Upper lobe of left lung (tissue), 6 donors: ENCODE measurements around the gene APIP. TPM values are rescaled to one million over a fixed set of nuclear protein-coding genes. Genes with fewer than 3 reads are reported as not detected.
A peak's percentile ranks its signal among the peaks of the same experiment; 100 is the strongest.
"Not testable (repeated sequence)": the region's sequence is repeated elsewhere in the genome, so short reads cannot be mapped to it uniquely, and the experiment has no call there.

Experiments
- ATAC-seq, 2 donors: fragments of 200-7000 bp; cut with Tn5 transposase; one replicate each; pipeline ENCODE4 v1.9.1; 2022; ENCODE audit warnings: mild to moderate bottlenecking in 2 of 2, moderate library complexity in 2 of 2; ENCODE audit not compliant: low FRiP score in 2 of 2
- DNase-seq, 2 donors: peaks; one replicate each; pipeline ENCODE4 v3.0.0-alpha.2; 2019 to 2020
- H3K27ac ChIP-seq, 4 donors: fragments of 200-600 bp; sonication (generic); one replicate each; pipeline ENCODE4 v1.5.1; 2016 to 2019
- H3K27me3 ChIP-seq, 4 donors: fragments of 200-600 bp; sonication (generic); one replicate each; pipeline ENCODE4 v1.5.1; 2017 to 2019
- H3K36me3 ChIP-seq, 4 donors: fragments of 200-600 bp; sonication (generic); one replicate each; pipeline ENCODE4 v1.5.1; 2016 to 2019
- H3K4me1 ChIP-seq, 4 donors: fragments of 200-600 bp; sonication (generic); one replicate each; pipeline ENCODE4 v1.5.1; 2018 to 2019
- H3K4me3 ChIP-seq, 4 donors: fragments of 200-600 bp; sonication (generic); one replicate each; pipeline ENCODE4 v1.5.1; 2017 to 2019; ENCODE audit warnings: mild to moderate bottlenecking in 2 of 4, moderate library complexity in 1 of 4
- H3K9me3 ChIP-seq, 4 donors: fragments of 200-600 bp; sonication (generic); one replicate each; pipeline ENCODE4 v1.5.1; 2018 to 2019
- EP300 ChIP-seq, 4 donors: sonication (generic); formaldehyde crosslinking; IDR thresholded peaks; one replicate each; pipeline ENCODE4 v1.5.1; 2017; ENCODE audit warnings: antibody characterized with exemption in 4 of 4, control low read depth in 2 of 4
- POLR2A ChIP-seq, 4 donors: fragments of 450-650 bp; IDR thresholded peaks; one replicate each; pipeline ENCODE4 v1.5.1; 2016 to 2017; ENCODE audit warnings: antibody characterized with exemption in 4 of 4, mild to moderate bottlenecking in 2 of 4
- POLR2AphosphoS5 ChIP-seq, 2 donors: sonication (generic); formaldehyde crosslinking; IDR thresholded peaks; one replicate each; pipeline ENCODE4 v1.5.1; 2017; ENCODE audit warnings: antibody characterized with exemption in 2 of 2
- WGBS, 2 donors: methylation state at CpG; one replicate each; pipeline ENCODE4 v1.1.5; 2017 to 2018; 5-methylcytosine and 5-hydroxymethylcytosine counted together
- total RNA-seq, 6 donors: library from RNA; depleted of rRNA in 4 of 6; stranded (reverse); fragments of >200 nt in 4 of 6; gene quantifications; one replicate each; pipeline versions ENCODE4 v1.1.0 to v1.2.1, GENCODE V29; 2016 to 2021
- TF ChIP-seq, protein P1 (sequence below), 6 experiments: fragments of 450-650 bp in 4 of 6; fragments of 200-600 bp in 2 of 6; sonication (generic) in 2 of 6; IDR thresholded peaks; one replicate each; pipeline ENCODE4 v1.5.1; 2016 to 2019; ENCODE audit warnings: antibody characterized with exemption in 6 of 6
- donor health status: DM: no; HTN: no; CAD: no; lungs with moderate emphysema.
- donor health status: DM: no; HTN: yes; CAD: no; lungs with severe emphysema.

Gene APIP
- total RNA-seq, 6 donors from 2014 or later, result 4.2 to 47.4 (median 26.8) TPM

DNA sequence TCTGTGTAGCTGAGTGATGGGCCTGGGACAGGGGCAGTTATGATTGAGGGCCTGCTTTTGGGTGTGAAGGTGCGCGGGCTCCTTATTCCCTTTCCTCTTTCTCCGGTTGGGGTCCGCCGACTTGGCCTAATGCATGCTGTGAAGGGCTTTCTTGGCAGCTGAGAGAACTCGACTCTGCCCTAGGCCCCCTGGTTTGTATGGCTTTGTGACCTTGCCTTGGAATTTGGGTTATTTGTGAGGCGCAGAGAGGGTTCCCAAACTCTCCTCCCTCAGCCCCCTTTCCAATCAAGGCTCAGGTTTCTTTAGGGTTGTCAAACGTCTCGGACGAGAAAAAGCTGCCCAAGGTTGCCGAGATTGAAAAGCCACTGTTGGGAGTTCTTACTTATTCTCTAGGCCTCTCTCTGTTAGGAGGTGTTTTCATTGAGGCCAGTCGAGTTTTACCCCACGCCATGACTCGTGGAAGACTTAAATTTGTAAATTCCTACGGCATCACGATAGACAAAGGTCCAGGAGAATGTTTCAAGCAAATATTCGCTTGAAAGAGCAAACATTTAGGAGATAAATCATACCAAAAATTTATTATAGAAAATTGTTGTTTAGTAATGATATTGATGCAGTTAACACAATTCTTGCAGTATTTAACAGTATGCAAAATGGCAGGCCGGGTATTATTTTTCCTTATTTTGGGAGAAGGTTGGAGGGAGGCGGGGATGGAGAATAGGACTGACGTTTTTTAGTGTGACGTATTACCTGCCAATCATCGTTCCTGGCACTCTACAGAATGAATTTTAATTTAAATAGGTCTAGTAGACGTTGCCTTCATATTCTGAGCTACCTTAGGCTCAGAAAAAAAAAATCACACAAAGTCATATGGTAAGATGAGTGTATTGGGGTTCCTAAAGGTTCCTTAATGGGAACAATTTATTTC, 928 bp upstream of the APIP start:
- H3K36me3 ChIP-seq, result peaks cover 0 to 3% (median 0%) of the 10 kb centered on the region in 4 donors
- ATAC-seq (peak; percentile 44 to 54), DNase-seq (no peak)
- H3K27ac ChIP-seq, result peak overlapping the region; percentile 91 to 97 (median 96)
- WGBS, 2 donors, result 19 to 25% methylated on average over 18 to 23 of the region's 23 CpGs
- H3K4me1 ChIP-seq, result peaks cover 11 to 22% (median 17%) of the 10 kb centered on the region in 4 donors
- no peaks in the 10 kb centered on the region for H3K27me3 ChIP-seq
- TF ChIP-seq EP300 (IDR thresholded peaks at IDR 0.05) (no peak), POLR2AphosphoS5 (IDR thresholded peaks at IDR 0.05) (no peak), POLR2A (IDR thresholded peaks at IDR 0.05) (no peak)
- TF ChIP-seq, protein P1, sequence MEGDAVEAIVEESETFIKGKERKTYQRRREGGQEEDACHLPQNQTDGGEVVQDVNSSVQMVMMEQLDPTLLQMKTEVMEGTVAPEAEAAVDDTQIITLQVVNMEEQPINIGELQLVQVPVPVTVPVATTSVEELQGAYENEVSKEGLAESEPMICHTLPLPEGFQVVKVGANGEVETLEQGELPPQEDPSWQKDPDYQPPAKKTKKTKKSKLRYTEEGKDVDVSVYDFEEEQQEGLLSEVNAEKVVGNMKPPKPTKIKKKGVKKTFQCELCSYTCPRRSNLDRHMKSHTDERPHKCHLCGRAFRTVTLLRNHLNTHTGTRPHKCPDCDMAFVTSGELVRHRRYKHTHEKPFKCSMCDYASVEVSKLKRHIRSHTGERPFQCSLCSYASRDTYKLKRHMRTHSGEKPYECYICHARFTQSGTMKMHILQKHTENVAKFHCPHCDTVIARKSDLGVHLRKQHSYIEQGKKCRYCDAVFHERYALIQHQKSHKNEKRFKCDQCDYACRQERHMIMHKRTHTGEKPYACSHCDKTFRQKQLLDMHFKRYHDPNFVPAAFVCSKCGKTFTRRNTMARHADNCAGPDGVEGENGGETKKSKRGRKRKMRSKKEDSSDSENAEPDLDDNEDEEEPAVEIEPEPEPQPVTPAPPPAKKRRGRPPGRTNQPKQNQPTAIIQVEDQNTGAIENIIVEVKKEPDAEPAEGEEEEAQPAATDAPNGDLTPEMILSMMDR (IDR thresholded peaks at IDR 0.05), result no peak
- no peaks in the 10 kb centered on the region for H3K9me3 ChIP-seq
- peak overlapping the region; percentile 79 to 88 (median 84) for H3K4me3 ChIP-seq

DNA sequence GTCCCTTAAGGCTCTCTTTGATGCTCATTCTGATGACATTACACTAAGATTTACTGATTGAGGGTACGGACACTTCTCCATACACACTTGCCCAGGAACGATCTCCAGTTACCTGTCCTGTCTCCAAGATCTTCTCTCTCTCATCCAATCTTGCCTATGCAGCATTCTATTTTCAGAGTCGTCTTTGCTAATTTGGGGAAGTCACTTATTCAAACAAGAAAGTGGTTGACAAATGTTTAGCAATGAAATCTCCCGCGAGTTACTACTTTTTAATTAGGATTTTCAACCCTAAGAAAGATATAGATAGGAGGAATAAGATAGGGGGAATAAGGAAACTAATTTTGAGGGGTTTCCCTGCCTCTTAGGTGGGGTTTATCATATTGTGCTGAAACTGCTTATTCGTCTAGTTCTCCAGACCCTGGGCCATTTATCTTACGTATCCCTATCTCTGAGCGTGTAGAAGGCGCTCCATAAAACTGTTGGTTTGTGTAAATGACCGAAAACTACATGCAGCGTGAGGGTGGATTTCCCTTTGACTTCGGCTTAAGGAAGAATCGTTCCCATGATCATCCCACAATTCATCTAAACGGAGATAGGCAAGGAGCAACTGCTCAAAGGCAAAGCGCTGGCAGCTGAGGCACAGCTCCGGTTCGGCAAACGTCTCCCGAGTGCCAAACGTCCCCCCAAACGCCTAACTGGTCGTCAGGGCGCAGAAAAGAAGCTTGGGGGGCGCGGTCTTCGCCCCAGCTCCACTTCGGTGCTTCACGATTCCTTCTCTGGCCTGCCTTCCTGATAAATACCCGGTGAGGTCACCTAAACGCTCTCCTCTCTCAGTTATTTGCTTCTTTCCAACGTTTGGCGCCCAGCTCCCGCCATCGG, 804 bp downstream of the APIP start:
- 5 to 13% methylated on average over 18 to 34 of the region's 34 CpGs for WGBS, 2 donors
- DNase-seq, result no peak
- no peaks in the 10 kb centered on the region for H3K9me3 ChIP-seq
- peak overlapping the region; percentile 79 to 88 (median 84) for H3K4me3 ChIP-seq
- peaks cover 0 to 3% (median 0%) of the 10 kb centered on the region in 4 donors for H3K36me3 ChIP-seq
- peak overlapping the region; percentile 91 to 97 (median 96) for H3K27ac ChIP-seq
- TF ChIP-seq POLR2AphosphoS5 (IDR thresholded peaks at IDR 0.05) (no peak), POLR2A (IDR thresholded peaks at IDR 0.05) (peak in 1 of 4 donors; percentile 69), EP300 (IDR thresholded peaks at IDR 0.05) (no peak)
- TF ChIP-seq, protein P1 (IDR thresholded peaks at IDR 0.05), result no peak
- H3K4me1 ChIP-seq, result peaks cover 12 to 22% (median 18%) of the 10 kb centered on the region in 4 donors
- no peaks in the 10 kb centered on the region for H3K27me3 ChIP-seq
- no peak for ATAC-seq

DNA sequence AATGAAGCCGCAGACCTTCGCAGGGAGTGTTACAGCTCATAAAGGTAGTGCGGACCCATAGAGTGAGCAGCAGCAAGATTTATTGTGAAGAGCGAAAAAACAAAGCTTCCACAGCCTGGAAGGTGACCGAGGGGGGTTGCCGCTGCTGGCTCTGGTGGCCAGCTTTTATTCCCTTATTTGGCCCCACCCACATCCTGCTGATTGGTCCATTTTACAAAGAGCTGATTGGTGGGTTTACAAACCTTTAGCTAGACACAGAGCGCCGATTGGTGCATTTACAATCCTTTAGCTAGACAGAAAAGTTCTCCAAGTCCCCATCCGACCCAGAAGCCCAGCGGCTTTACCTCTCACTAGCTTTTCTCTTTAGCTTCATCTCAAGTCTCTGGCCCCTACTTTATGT, 2.6 kb downstream of the APIP start:
- H3K27ac ChIP-seq, H3K4me3 ChIP-seq, ATAC-seq, H3K36me3 ChIP-seq, H3K9me3 ChIP-seq, H3K27me3 ChIP-seq: not testable (repeated sequence)
- DNase-seq, result peak in 1 of 2 donors; percentile 6
- H3K4me1 ChIP-seq, result peaks cover 17 to 24% (median 22%) of the 10 kb centered on the region in 4 donors
- 93 to 98% methylated on average over 10 of the region's 10 CpGs for WGBS, 2 donors

DNA sequence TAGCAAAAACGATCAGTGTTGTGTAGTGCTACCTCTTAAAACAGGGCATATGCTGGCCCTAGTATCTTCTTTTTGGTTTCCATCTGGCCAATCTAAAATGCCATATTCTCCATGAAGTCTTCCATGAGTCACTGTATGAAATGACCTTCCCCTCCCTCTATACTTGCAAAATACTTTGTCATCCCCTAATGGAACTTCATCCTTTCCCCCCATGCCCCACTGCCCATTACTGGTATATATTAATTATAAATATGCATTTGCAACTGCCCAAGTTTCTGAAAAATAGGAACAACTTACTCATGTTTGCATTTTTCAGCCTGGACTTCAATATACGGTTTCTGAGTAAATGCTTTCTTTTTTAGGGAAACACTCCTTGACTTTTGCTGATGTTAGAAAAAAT, 4.5 kb downstream of the APIP start:
- DNase-seq (no peak), ATAC-seq (no peak)
- no peak overlapping the region for H3K4me3 ChIP-seq
- no peak overlapping the region for H3K27ac ChIP-seq
- H3K27me3 ChIP-seq, result no peaks in the 10 kb centered on the region
- no peak for TF ChIP-seq POLR2A (IDR thresholded peaks at IDR 0.05)
- TF ChIP-seq EP300 (IDR thresholded peaks at IDR 0.05), result no peak
- TF ChIP-seq POLR2AphosphoS5 (IDR thresholded peaks at IDR 0.05), result no peak
- TF ChIP-seq, protein P1 (IDR thresholded peaks at IDR 0.05), result no peak
- WGBS, 2 donors, result 84 to 89% methylated on average over 2 of the region's 2 CpGs
- peaks cover 7 to 10% (median 9%) of the 10 kb centered on the region in 4 donors for H3K4me1 ChIP-seq
- peaks cover 0 to 3% (median 0%) of the 10 kb centered on the region in 4 donors for H3K36me3 ChIP-seq
- H3K9me3 ChIP-seq, result no peaks in the 10 kb centered on the region

DNA sequence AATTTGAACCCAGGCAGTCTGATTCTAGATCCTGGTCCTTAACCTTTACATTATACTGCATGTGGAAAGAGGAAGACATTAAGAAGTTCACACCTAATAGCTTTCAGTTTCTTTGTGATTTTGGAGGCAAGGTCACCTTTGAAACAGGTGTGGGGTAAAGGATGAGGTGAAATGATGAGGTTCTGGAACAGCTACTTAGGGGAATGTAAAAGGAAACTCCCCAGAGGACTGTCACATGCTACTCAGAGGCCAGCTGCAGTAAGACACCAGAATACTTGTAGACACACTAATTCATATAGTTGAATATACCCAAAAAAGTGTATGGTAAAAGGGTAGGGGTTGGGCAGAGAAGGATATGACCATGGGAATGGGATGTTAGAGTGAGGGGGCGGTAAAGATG, 5.4 kb downstream of the APIP start:
- Histone ChIP-seq H3K27me3 (no peaks in the 10 kb centered on the region), H3K36me3 (peaks cover 0 to 3% (median 0%) of the 10 kb centered on the region in 4 donors), H3K9me3 (no peaks in the 10 kb centered on the region), H3K4me3 (no peak overlapping the region), H3K27ac (no peak overlapping the region), H3K4me1 (peaks cover 7 to 10% (median 9%) of the 10 kb centered on the region in 4 donors)
- ATAC-seq (no peak), DNase-seq (no peak)
- TF ChIP-seq POLR2AphosphoS5 (IDR thresholded peaks at IDR 0.05), result no peak
- TF ChIP-seq, protein P1 (IDR thresholded peaks at IDR 0.05), result no peak
- no peak for TF ChIP-seq EP300 (IDR thresholded peaks at IDR 0.05)
- TF ChIP-seq POLR2A (IDR thresholded peaks at IDR 0.05), result no peak
- WGBS, 2 donors, result 98 to 100% methylated on average over 1 of the region's 1 CpG
